ENCODE results near the gene KCTD13.
"Not testable (repeated sequence)": the region's sequence is repeated elsewhere in the genome, so short reads cannot be mapped to it uniquely, and the experiment has no call there.

The KCTD13 gene

DNA sequence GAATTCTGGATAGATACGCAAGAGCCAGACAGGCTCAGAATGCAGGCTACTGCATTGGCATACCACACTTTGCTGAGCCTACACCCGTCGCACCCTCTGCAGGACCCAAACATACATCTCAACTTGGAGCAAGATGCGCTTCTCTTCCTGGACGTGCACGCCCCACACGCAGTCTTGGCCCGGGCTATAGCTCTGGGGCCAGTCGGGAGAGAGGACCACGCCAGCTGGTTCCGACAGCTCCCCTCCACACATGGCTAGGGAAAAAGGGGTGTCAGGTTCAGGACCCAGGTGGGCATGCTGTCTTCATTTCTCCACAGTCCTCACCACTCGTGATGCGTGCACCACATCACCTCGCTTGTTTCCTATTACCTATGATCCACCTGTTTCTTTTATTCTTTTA, 47.9 kb downstream of the KCTD13 start:
- no peak for DNase-seq (ENCODE audit: low read depth in 2 of 2)

DNA sequence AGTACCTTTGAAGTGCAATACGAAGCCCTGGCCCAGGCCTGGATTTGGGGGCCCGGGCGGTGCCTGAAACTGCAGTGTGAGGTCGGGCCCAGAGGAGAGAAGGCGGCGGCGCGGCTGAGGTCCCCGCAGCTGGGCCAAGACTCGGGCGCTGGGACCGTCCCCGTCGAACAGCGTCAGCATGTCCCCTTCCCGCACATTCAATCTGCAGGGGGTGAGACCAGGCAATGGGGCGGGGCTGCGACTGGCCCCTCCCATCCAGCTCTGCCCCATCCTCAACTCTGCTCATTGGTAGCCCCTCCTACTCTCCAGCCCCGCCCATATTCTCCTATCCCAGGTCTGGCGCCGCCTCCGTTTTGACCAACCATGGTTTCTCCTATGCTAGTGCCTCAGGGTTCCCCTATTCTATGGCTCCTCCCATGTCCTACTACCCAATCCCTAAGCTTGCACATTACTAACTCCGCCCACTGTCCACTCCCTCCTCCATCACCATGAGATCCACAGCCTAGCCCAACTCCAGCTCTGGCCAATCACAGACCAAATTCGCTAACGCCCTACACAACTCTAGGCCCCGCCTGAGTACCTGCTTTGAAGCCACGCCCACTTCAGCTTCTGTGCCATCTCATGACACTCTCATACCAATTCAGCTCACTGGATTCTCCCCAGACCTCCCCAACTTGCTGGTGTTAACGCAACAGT, 48.6 kb downstream of the KCTD13 start:
- DNase-seq (ENCODE audit: low read depth in 2 of 2): peak; percentile 17 to 38

DNA sequence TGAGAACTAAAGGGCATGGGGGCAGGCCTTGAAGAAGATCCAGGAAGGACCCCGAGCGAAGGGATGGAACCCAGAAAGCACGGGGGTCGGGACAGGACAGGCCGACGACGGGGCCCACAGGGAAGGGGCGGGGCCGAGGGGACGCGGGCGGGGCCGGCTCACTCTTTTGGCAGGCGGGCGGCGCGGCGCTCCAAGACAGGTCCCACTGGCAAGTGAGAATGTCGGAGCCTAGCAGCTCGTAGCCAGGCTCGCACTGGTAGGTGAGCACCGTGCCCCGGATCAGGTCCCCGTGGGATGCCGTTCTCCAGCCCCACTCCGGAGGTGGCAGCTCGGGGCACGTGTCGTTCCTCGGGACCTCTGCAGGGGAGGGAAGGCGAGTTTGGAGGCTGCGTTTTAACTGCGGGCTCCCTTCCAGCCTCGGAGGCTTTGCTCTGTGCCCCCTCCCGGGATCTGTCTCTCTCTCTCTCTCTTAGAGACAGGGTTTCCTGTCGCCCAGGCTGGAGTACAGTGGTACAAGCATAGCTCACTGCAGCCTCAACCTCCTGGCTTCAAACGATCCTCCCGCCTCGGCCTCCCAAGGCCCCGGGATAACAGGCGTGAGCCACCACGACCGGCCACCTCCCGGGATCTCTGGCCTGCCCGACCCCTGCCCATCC, 49.3 kb downstream of the KCTD13 start:
- peak; percentile 25 to 46 for DNase-seq (ENCODE audit: low read depth in 2 of 2)

DNA sequence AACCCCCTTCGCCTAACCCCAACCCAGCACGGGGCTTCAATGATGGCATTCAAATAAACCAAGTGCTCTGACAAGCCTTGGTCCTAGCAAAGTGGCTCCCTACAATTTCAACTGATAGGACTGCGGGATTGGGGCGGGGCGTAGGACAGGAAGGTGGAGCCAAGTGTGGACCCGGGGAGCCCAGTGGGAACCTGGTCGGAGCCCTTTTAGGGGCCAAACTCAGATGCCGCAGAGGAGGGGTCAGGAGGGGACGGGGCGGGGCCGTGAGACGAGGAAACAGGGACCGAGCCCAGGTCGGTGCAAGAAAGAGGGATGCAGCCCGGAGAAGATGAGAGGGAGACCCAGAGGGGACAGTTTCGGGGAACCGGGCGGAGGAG, 49.8 kb downstream of the KCTD13 start:
- no peak for DNase-seq (ENCODE audit: low read depth in 2 of 2)

- no peak for DNase-seq (ENCODE audit: low read depth in 2 of 2)
These were observed 50.8 kb downstream of the KCTD13 start for GRCh38 chr16:29875206-29875605.

- DNase-seq (ENCODE audit: low read depth in 2 of 2): no peak
These were observed 52.7 kb downstream of the KCTD13 start for GRCh38 chr16:29873319-29873718.

DNA sequence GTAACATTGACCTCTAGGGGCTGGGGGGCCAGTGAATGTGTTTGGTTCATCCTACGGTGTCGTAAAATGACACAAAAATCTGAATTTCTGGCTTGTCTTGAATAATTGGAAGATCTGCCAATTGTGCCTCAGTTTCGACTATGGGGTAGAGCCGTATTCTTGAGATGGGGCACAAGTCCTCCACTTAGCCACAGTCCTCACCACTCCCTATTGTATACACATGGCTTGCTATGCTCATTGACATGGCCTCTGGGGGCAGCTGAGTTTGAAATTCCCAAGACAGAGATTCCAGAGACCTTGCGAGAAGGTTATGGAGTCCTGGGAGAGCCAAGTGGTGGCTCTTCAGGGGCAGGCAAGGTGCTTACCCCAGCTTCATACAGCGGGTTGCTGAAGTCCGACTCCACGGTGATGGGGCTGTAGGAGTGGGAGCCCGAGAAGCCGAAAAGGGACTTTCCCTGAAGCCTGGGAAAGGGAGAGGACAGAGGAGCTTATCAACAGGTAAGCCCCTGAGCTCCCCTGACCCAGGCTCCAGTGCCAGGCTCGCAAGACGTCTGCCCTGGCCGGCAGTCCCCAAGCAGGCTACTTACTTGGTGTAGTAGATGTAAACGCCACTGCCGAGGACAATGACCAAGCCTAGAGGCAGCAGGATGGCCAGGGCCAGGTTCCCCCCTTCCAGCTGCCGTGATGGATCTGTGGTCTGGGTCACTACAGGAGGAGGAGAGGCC, 54.0 kb downstream of the KCTD13 start:
- DNase-seq (ENCODE audit: low read depth in 2 of 2): no peak

DNA sequence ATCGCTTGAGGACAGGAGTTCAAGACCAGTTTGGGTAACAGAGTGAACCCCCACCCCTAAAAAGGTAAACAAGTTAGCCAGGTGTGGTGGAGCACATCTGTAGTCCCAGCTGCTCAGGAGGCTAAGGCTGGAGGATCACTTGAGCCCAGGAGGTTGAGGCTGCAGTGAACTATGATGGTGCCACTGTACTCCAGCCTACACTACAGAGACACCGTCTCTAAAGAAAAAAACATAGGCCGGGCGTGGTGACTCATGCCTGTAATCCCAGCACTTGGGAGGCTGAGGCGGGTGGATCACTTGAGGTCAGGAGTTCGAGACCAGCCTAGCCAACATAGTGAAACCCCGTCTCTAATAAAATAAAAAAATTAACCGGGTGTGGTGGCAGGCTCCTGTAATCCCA, 57.0 kb downstream of the KCTD13 start:
- not testable (repeated sequence) for DNase-seq (ENCODE audit: low read depth in 2 of 2)

- DNase-seq (ENCODE audit: low read depth in 2 of 2): no peak
These were observed 57.5 kb downstream of the KCTD13 start for GRCh38 chr16:29868396-29869009.

DNA sequence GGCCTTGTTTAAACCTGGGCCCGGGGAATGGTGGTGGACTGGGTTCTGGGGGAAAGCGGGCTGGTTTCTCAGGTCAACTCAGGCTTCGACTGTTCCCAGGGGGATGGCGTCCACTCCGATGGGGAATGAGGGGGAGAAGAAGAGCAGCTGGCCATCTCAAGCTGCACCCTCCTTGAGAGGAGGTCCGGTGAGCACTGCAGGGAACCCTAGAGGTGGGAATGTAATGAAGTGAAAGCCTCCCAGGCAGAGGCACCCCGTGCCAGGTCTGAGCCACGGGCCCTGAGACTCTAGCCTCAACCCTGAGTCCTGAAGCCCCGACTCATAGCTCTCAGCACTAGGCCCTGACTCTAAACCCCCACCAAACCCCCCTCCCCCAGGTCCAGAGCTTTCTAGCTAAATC, 61.8 kb downstream of the KCTD13 start:
- no peak for DNase-seq (ENCODE audit: low read depth in 2 of 2)

GRCh38 chr16:29863669-29863984, 62.4 kb downstream of the KCTD13 start:
- DNase-seq (ENCODE audit: low read depth in 2 of 2): no peak

- DNase-seq (ENCODE audit: low read depth in 2 of 2): peak; percentile 81 to 91
These were observed 63.0 kb downstream of the KCTD13 start, which contains the start of gene CDIPT for GRCh38 chr16:29862884-29863668. Gene CDIPT (minus strand): TSS chr16:29863226. CDS start chr16:29862857, 369 bp downstream.

DNA sequence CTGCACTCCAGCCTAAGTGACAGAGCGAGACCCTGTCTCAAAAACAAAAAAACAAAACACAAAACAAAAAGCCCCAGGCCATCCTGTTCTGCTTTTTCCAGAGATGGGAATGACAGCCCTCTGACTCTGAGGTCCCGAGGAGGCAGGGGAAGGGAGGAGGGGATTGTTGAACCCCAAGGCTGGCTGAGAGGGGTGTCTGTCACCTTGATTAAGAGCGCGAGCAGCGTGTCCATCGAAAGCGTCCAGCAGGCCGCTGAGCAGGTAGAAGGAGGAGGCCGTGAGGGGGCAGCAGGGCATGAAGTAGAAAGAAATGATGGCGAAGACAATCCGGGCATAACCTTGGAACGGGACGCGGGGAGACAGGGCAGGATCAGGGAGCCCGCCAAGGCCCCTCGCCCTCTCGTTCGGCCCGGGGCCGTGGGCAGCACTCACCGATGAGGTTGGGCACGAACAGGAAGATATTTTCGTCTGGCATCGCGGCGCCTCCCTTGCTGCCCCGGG, 63.6 kb downstream of the KCTD13 start:
- no peak for DNase-seq (ENCODE audit: low read depth in 2 of 2)

GRCh38 chr16:29860218-29860617, 65.8 kb downstream of the KCTD13 start:
- DNase-seq (ENCODE audit: low read depth in 2 of 2): no peak

- DNase-seq (ENCODE audit: low read depth in 2 of 2): no peak
These were observed 67.1 kb downstream of the KCTD13 start for GRCh38 chr16:29858974-29859373.

GRCh38 chr16:29858149-29858849, 67.7 kb downstream of the KCTD13 start:
- DNase-seq (ENCODE audit: low read depth in 2 of 2): no peak

DNA sequence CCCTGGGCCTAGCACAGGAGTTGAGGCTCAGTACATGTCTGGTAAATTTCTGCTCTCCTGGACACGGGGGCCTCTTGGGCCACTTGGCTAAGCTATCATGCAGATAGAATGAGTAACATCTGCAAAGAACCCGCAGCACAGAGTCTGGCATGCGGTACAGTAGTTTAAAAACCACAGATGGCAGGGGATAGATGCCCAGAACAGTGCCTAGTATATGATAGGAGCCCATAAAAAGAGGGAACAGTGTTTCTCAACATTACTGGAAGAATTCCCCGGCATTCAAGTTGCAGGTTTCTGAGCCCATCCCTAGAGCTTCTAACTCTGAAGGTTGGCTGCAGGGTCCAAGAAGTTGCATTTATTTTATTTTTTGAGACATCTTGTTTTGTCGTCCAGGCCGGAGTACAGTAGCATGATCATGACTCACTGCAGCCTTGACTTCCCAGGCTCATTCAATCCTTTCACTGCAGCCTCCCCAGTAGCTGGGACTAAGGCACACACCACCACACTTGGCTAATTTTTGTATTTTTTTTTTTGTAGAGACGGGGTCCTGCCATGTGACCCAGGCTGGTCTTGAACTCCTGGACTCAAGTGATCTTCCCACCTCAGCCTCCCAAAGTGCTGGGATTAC, 68.8 kb downstream of the KCTD13 start:
- no peak for DNase-seq (ENCODE audit: low read depth in 2 of 2)
